Right ventricle myocardium inferior (tissue), 1 donor: Measurements from ENCODE around the gene SNTN. TPM values are rescaled to one million over a fixed set of nuclear protein-coding genes. Genes with fewer than 3 reads are reported as not detected.
"Not testable (repeated sequence)": the region's sequence is repeated elsewhere in the genome, so short reads cannot be mapped to it uniquely, and the experiment has no call there.

Experiments
- ATAC-seq: fragments of 200-7000 bp; cut with Tn5 transposase; one replicate; pipeline ENCODE4 v1.9.1; 2020; ENCODE audit warnings: mild to moderate bottlenecking, moderate library complexity
- DNase-seq: peaks from one replicate; pipeline ENCODE4 v3.0.0; 2021; ENCODE audit errors: missing footprints
- intact Hi-C: fragments of 100-400 bp; cut with DNase I; formaldehyde crosslinking; loops from one replicate; pipeline ENCODE4 v1.11.0; 2022
- long read RNA-seq: library from polyadenylated mRNA; unstranded; transcript quantifications from one replicate; pipeline ENCODE4 v2.0.0, GENCODE V29; 2021
- total RNA-seq: library from RNA; stranded (reverse); fragmentation: NEBNext Ultra II Directional; extraction: Animal tissue kit (Norgen Biotek cat#: 25700); gene quantifications from one replicate; pipeline ENCODE4 v1.2.1, GENCODE V29; 2021
- donor health status: DM: no; HTN: yes; CAD: no; lungs with severe emphysema.

SNTN gene
- total RNA-seq, result not detected
- long read RNA-seq, result 0 reads

GRCh38 chr3:63652066-63652725 lies at the start of gene SNTN:
SNTN (plus strand) TSS chr3:63652675; CDS start chr3:63652688, 13 bp downstream.
- no peak for DNase-seq
- no peak for ATAC-seq
- intact Hi-C loops, result no loop called here

GRCh38 chr3:63607716-63608115 lies 44.8 kb upstream of the SNTN start:
- no peak for ATAC-seq
- intact Hi-C loops, result no loop called here
- no peak for DNase-seq

- intact Hi-C loops, result no loop called here
- no peak for DNase-seq
- no peak for ATAC-seq
These were observed 43.1 kb upstream of the SNTN start for GRCh38 chr3:63609408-63609807.

GRCh38 chr3:63609834-63610233 lies 42.6 kb upstream of the SNTN start:
- ATAC-seq (no peak), DNase-seq (no peak)
- intact Hi-C loops, result no loop called here

- DNase-seq, result no peak
- intact Hi-C loops, result no loop called here
- no peak for ATAC-seq
These were observed 41.1 kb upstream of the SNTN start for GRCh38 chr3:63611382-63611781.

- intact Hi-C loops, result no loop called here
- ATAC-seq (no peak), DNase-seq (no peak)
These were observed 38.9 kb upstream of the SNTN start for GRCh38 chr3:63613561-63613960.

GRCh38 chr3:63617391-63617790 lies 35.1 kb upstream of the SNTN start:
- intact Hi-C loops, result no loop called here
- DNase-seq (no peak), ATAC-seq (no peak)

- intact Hi-C loops, result no loop called here
- DNase-seq (no peak), ATAC-seq (peak; percentile 13)
These were observed 27.4 kb upstream of the SNTN start for GRCh38 chr3:63624941-63625560.

GRCh38 chr3:63631670-63632069 lies 20.8 kb upstream of the SNTN start:
- no peak for ATAC-seq
- intact Hi-C loops, result no loop called here
- no peak for DNase-seq

GRCh38 chr3:63635186-63635585 lies 17.3 kb upstream of the SNTN start:
- intact Hi-C loops, result no loop called here
- ATAC-seq, result no peak
- DNase-seq, result no peak

- intact Hi-C loops, result no loop called here
- ATAC-seq (no peak), DNase-seq (no peak)
These were observed 12.7 kb upstream of the SNTN start for GRCh38 chr3:63639806-63640205.

GRCh38 chr3:63642488-63642887 lies 10.0 kb upstream of the SNTN start:
- intact Hi-C loops, result no loop called here

GRCh38 chr3:63644212-63644797 lies 8.2 kb upstream of the SNTN start:
- ATAC-seq (no peak), DNase-seq (no peak)
- intact Hi-C loops, result no loop called here

More at GRCh38 chr3:63642488-63642887, 10.0 kb upstream of the SNTN start:
- no peak for DNase-seq
- ATAC-seq, result no peak

- ATAC-seq, intact Hi-C loops: not testable (repeated sequence)
- peak; percentile 64 for DNase-seq
These were observed 7.3 kb upstream of the SNTN start for GRCh38 chr3:63644928-63645781.

GRCh38 chr3:63654211-63654610 lies 1.7 kb downstream of the SNTN start:
- DNase-seq (no peak), ATAC-seq (no peak)
- intact Hi-C loops, result no loop called here

- ATAC-seq (no peak), DNase-seq (no peak)
- intact Hi-C loops, result no loop called here
These were observed 2.5 kb downstream of the SNTN start for GRCh38 chr3:63654931-63655330.

- ATAC-seq, result no peak
- no peak for DNase-seq
- intact Hi-C loops, result no loop called here
These were observed 3.0 kb downstream of the SNTN start for GRCh38 chr3:63655519-63655918.

- DNase-seq, result no peak
- intact Hi-C loops, result no loop called here
- no peak for ATAC-seq
These were observed 4.3 kb downstream of the SNTN start for GRCh38 chr3:63656786-63657185.

GRCh38 chr3:63661242-63661641 lies 8.8 kb downstream of the SNTN start:
- DNase-seq (no peak), ATAC-seq (no peak)
- intact Hi-C loops, result no loop called here
